ENCODE data around the gene SS18L1.

SS18L1 gene

GRCh38 chr20:62118113-62119043, 25.2 kb upstream of the SS18L1 start:
- Histone ChIP-seq H4K91ac (ENCODE audit: low read length) (no peak overlapping the region), H3K4me2 (ENCODE audit: low read length, poor library complexity, severe bottlenecking) (no peak overlapping the region), H3K27me3 (ENCODE audit: control insufficient read depth in 1 of 2, insufficient read depth in 1 of 2, low read length in 2 of 2) (peaks cover 33 to 40% of the 10 kb centered on the region in 2 experiments), H3K23ac (ENCODE audit: low read length in 2 of 2) (no peak overlapping the region), H3K4ac (ENCODE audit: low read depth in 1 of 2, low read length in 2 of 2) (no peak overlapping the region), H3K27ac (ENCODE audit: low read length, poor library complexity, severe bottlenecking) (no peak overlapping the region), H3K9me3 (ENCODE audit: control insufficient read depth, low read length) (peaks cover 2% of the 10 kb centered on the region), H2AK5ac (ENCODE audit: low read length, severe bottlenecking) (no peak overlapping the region), H2BK15ac (ENCODE audit: low read depth, poor library complexity, severe bottlenecking) (no peak overlapping the region), H2BK12ac (ENCODE audit: low read length in 2 of 2) (no peak overlapping the region), H3K18ac (ENCODE audit: low read depth in 1 of 2, low read length in 2 of 2) (no peak overlapping the region), H3K4me1 (ENCODE audit: control insufficient read depth, insufficient read depth, low read depth, low read length) (peaks cover 6% of the 10 kb centered on the region), H3K14ac (ENCODE audit: low read length in 2 of 2) (no peak overlapping the region), H3K36me3 (ENCODE audit: control insufficient read depth in 1 of 2, insufficient read depth in 2 of 2, low read depth in 1 of 2, low read length in 2 of 2) (no peaks in the 10 kb centered on the region), H2BK120ac (ENCODE audit: low read depth, low read length) (no peak overlapping the region), H2BK5ac (ENCODE audit: low read depth, low read length, poor library complexity, severe bottlenecking) (no peak overlapping the region), H2AFZ (ENCODE audit: low read depth, low read length) (no peak overlapping the region), H3K9ac (ENCODE audit: low read length) (no peak overlapping the region), H3K4me3 (ENCODE audit: insufficient read depth in 1 of 2, low read depth in 1 of 2, low read length in 2 of 2) (no peak overlapping the region), H3K79me1 (replicated peaks; ENCODE audit: low read length, poor library complexity, severe bottlenecking) (no peaks in the 10 kb centered on the region), H4K8ac (ENCODE audit: low read length) (no peak overlapping the region)
- no peak for DNase-seq
- 76% methylated on average over 18 of the region's 21 CpGs for WGBS

- H3K4me2 ChIP-seq (ENCODE audit: low read length, poor library complexity, severe bottlenecking) = no peak overlapping the region
- no peaks in the 10 kb centered on the region for H3K36me3 ChIP-seq (ENCODE audit: control insufficient read depth in 1 of 2, insufficient read depth in 2 of 2, low read depth in 1 of 2, low read length in 2 of 2)
- H2BK12ac ChIP-seq (ENCODE audit: low read length in 2 of 2) = no peak overlapping the region
- H4K91ac ChIP-seq (ENCODE audit: low read length) = no peak overlapping the region
- no peak overlapping the region for H3K18ac ChIP-seq (ENCODE audit: low read depth in 1 of 2, low read length in 2 of 2)
- no peak overlapping the region for H2BK15ac ChIP-seq (ENCODE audit: low read depth, poor library complexity, severe bottlenecking)
- no peak overlapping the region for H3K23ac ChIP-seq (ENCODE audit: low read length in 2 of 2)
- DNase-seq = no peak
- H2AK5ac ChIP-seq (ENCODE audit: low read length, severe bottlenecking) = no peak overlapping the region
- no peak overlapping the region for H2BK120ac ChIP-seq (ENCODE audit: low read depth, low read length)
- H3K9ac ChIP-seq (ENCODE audit: low read length) = no peak overlapping the region
- H3K27ac ChIP-seq (ENCODE audit: low read length, poor library complexity, severe bottlenecking) = no peak overlapping the region
- H2AFZ ChIP-seq (ENCODE audit: low read depth, low read length) = no peak overlapping the region
- H3K9me3 ChIP-seq (ENCODE audit: control insufficient read depth, low read length) = peaks cover 2% of the 10 kb centered on the region
- peaks cover 33 to 40% of the 10 kb centered on the region in 2 experiments for H3K27me3 ChIP-seq (ENCODE audit: control insufficient read depth in 1 of 2, insufficient read depth in 1 of 2, low read length in 2 of 2)
- H4K8ac ChIP-seq (ENCODE audit: low read length) = no peak overlapping the region
- no peak overlapping the region for H3K4me3 ChIP-seq (ENCODE audit: insufficient read depth in 1 of 2, low read depth in 1 of 2, low read length in 2 of 2)
- no peak overlapping the region for H2BK5ac ChIP-seq (ENCODE audit: low read depth, low read length, poor library complexity, severe bottlenecking)
- no peaks in the 10 kb centered on the region for H3K79me1 ChIP-seq (replicated peaks; ENCODE audit: low read length, poor library complexity, severe bottlenecking)
- peaks cover 12% of the 10 kb centered on the region for H3K4me1 ChIP-seq (ENCODE audit: control insufficient read depth, insufficient read depth, low read depth, low read length)
- no peak overlapping the region for H3K4ac ChIP-seq (ENCODE audit: low read depth in 1 of 2, low read length in 2 of 2)
- no peak overlapping the region for H3K14ac ChIP-seq (ENCODE audit: low read length in 2 of 2)
- WGBS = 82% methylated on average over 5 of the region's 5 CpGs
Measured at GRCh38 chr20:62119115-62119514, 24.5 kb upstream of the SS18L1 start.

GRCh38 chr20:62119591-62120364, 23.8 kb upstream of the SS18L1 start:
- Histone ChIP-seq H3K4me1 (ENCODE audit: control insufficient read depth, insufficient read depth, low read depth, low read length) (peaks cover 17% of the 10 kb centered on the region), H3K9me3 (ENCODE audit: control insufficient read depth, low read length) (peaks cover 2% of the 10 kb centered on the region), H2BK5ac (ENCODE audit: low read depth, low read length, poor library complexity, severe bottlenecking) (no peak overlapping the region), H3K4ac (ENCODE audit: low read depth in 1 of 2, low read length in 2 of 2) (no peak overlapping the region), H3K27ac (ENCODE audit: low read length, poor library complexity, severe bottlenecking) (no peak overlapping the region), H3K23ac (ENCODE audit: low read length in 2 of 2) (no peak overlapping the region), H2BK120ac (ENCODE audit: low read depth, low read length) (no peak overlapping the region), H3K36me3 (ENCODE audit: control insufficient read depth in 1 of 2, insufficient read depth in 2 of 2, low read depth in 1 of 2, low read length in 2 of 2) (peaks cover 4 to 5% of the 10 kb centered on the region in 2 experiments), H2BK15ac (ENCODE audit: low read depth, poor library complexity, severe bottlenecking) (no peak overlapping the region), H3K79me1 (replicated peaks; ENCODE audit: low read length, poor library complexity, severe bottlenecking) (no peaks in the 10 kb centered on the region), H2BK12ac (ENCODE audit: low read length in 2 of 2) (no peak overlapping the region), H3K4me3 (ENCODE audit: insufficient read depth in 1 of 2, low read depth in 1 of 2, low read length in 2 of 2) (no peak overlapping the region), H4K91ac (ENCODE audit: low read length) (no peak overlapping the region), H2AK5ac (ENCODE audit: low read length, severe bottlenecking) (no peak overlapping the region), H3K27me3 (ENCODE audit: control insufficient read depth in 1 of 2, insufficient read depth in 1 of 2, low read length in 2 of 2) (peaks cover 33 to 40% of the 10 kb centered on the region in 2 experiments), H3K9ac (ENCODE audit: low read length) (no peak overlapping the region), H3K4me2 (ENCODE audit: low read length, poor library complexity, severe bottlenecking) (no peak overlapping the region), H2AFZ (ENCODE audit: low read depth, low read length) (no peak overlapping the region), H3K14ac (ENCODE audit: low read length in 2 of 2) (no peak overlapping the region), H4K8ac (ENCODE audit: low read length) (no peak overlapping the region), H3K18ac (ENCODE audit: low read depth in 1 of 2, low read length in 2 of 2) (no peak overlapping the region)
- no peak for DNase-seq
- WGBS = 84% methylated on average over 9 of the region's 10 CpGs

- no peak overlapping the region for H2BK12ac ChIP-seq (ENCODE audit: low read length in 2 of 2)
- no peak overlapping the region for H3K18ac ChIP-seq (ENCODE audit: low read depth in 1 of 2, low read length in 2 of 2)
- H2AFZ ChIP-seq (ENCODE audit: low read depth, low read length) = no peak overlapping the region
- no peak overlapping the region for H3K9ac ChIP-seq (ENCODE audit: low read length)
- H2BK120ac ChIP-seq (ENCODE audit: low read depth, low read length) = no peak overlapping the region
- H3K23ac ChIP-seq (ENCODE audit: low read length in 2 of 2) = no peak overlapping the region
- H3K79me1 ChIP-seq (replicated peaks; ENCODE audit: low read length, poor library complexity, severe bottlenecking) = peaks cover 4% of the 10 kb centered on the region
- H3K4ac ChIP-seq (ENCODE audit: low read depth in 1 of 2, low read length in 2 of 2) = no peak overlapping the region
- H3K27ac ChIP-seq (ENCODE audit: low read length, poor library complexity, severe bottlenecking) = no peak overlapping the region
- DNase-seq = no peak
- H3K4me2 ChIP-seq (ENCODE audit: low read length, poor library complexity, severe bottlenecking) = no peak overlapping the region
- H3K4me3 ChIP-seq (ENCODE audit: insufficient read depth in 1 of 2, low read depth in 1 of 2, low read length in 2 of 2) = no peak overlapping the region
- peaks cover 2% of the 10 kb centered on the region for H3K9me3 ChIP-seq (ENCODE audit: control insufficient read depth, low read length)
- no peak overlapping the region for H2AK5ac ChIP-seq (ENCODE audit: low read length, severe bottlenecking)
- H2BK15ac ChIP-seq (ENCODE audit: low read depth, poor library complexity, severe bottlenecking) = no peak overlapping the region
- H2BK5ac ChIP-seq (ENCODE audit: low read depth, low read length, poor library complexity, severe bottlenecking) = no peak overlapping the region
- H4K91ac ChIP-seq (ENCODE audit: low read length) = no peak overlapping the region
- WGBS = 94% methylated on average over 5 of the region's 5 CpGs
- no peak overlapping the region for H3K14ac ChIP-seq (ENCODE audit: low read length in 2 of 2)
- peaks cover 20% of the 10 kb centered on the region for H3K4me1 ChIP-seq (ENCODE audit: control insufficient read depth, insufficient read depth, low read depth, low read length)
- peaks cover 33 to 40% of the 10 kb centered on the region in 2 experiments for H3K27me3 ChIP-seq (ENCODE audit: control insufficient read depth in 1 of 2, insufficient read depth in 1 of 2, low read length in 2 of 2)
- H4K8ac ChIP-seq (ENCODE audit: low read length) = no peak overlapping the region
- H3K36me3 ChIP-seq (ENCODE audit: control insufficient read depth in 1 of 2, insufficient read depth in 2 of 2, low read depth in 1 of 2, low read length in 2 of 2) = peaks cover 9 to 10% of the 10 kb centered on the region in 2 experiments
Measured at GRCh38 chr20:62120365-62120762, 23.2 kb upstream of the SS18L1 start.

All from mesenchymal stem cell (in vitro differentiated cells and primary cell).